Left ventricle myocardium inferior (tissue), 1 donor: ENCODE measurements around the gene STC2. TPM values are rescaled to one million over a fixed set of nuclear protein-coding genes. Genes with fewer than 3 reads are reported as not detected.
A peak's percentile ranks its signal among the peaks of the same experiment; 100 is the strongest.
"Not testable (repeated sequence)": the region's sequence is repeated elsewhere in the genome, so short reads cannot be mapped to it uniquely, and the experiment has no call there.

Experiments used
- DNase-seq: peaks from one replicate; pipeline ENCODE4 v3.0.0-alpha.2; 2020
- H3K27ac ChIP-seq: fragments of 200-600 bp; replicated peaks from 2 replicates; pipeline ENCODE4 v1.8.0; 2021
- H3K27me3 ChIP-seq: fragments of 200-600 bp; 2 replicates; pipeline ENCODE4 v1.8.0; 2021; ENCODE audit warnings: low read depth
- H3K36me3 ChIP-seq: fragments of 200-600 bp; 2 replicates; pipeline ENCODE4 v1.8.0; 2021
- H3K4me1 ChIP-seq: fragments of 200-600 bp; 2 replicates; pipeline ENCODE4 v1.8.0; 2021
- H3K4me3 ChIP-seq: fragments of 200-600 bp; 2 replicates; pipeline ENCODE4 v1.8.0; 2021; ENCODE audit warnings: mild to moderate bottlenecking, moderate library complexity
- H3K9me3 ChIP-seq: fragments of 200-600 bp; replicated peaks from 2 replicates; pipeline ENCODE4 v1.8.0; 2021
- CTCF ChIP-seq: fragments of 200-600 bp; IDR thresholded peaks from 2 replicates; pipeline ENCODE4 v1.8.0; 2021; ENCODE audit warnings: antibody characterized with exemption, mild to moderate bottlenecking, borderline replicate concordance
- intact Hi-C: fragments of 100-400 bp; cut with micrococcal nuclease; formaldehyde crosslinking; loops from one replicate; pipeline ENCODE4 v1.11.0; 2022
- total RNA-seq: library from RNA; stranded (reverse); fragmentation: NEBNext Ultra II Directional; extraction: Animal tissue kit (Norgen Biotek cat#: 25700); gene quantifications from one replicate; pipeline ENCODE4 v1.2.1, GENCODE V29; 2021
- donor health status: DM: no; HTN: yes; CAD: no; lungs with severe emphysema.

STC2 gene
- total RNA-seq, 1 donor from 2014 or later: 12.4 TPM

- H3K27me3 ChIP-seq: peaks cover 45% of the 10 kb centered on the region
- no peak for DNase-seq
Observed at GRCh38 chr5:173290477-173291131, 37.6 kb downstream of the STC2 start.

GRCh38 chr5:173289372-173289771, 38.8 kb downstream of the STC2 start:
- H3K9me3 ChIP-seq: no peaks in the 10 kb centered on the region
- peaks cover 40% of the 10 kb centered on the region for H3K27me3 ChIP-seq
- peaks cover 21% of the 10 kb centered on the region for H3K4me1 ChIP-seq
- DNase-seq: no peak
- no peak overlapping the region for H3K27ac ChIP-seq
- H3K4me3 ChIP-seq: no peak overlapping the region
- no peaks in the 10 kb centered on the region for H3K36me3 ChIP-seq
- no peak for TF ChIP-seq CTCF
- intact Hi-C loops: loop anchor here (10.0 kb wide), 2 partner anchors 125 to 305 kb away; partner anchors contain the start of gene ATP6V0E1

More at GRCh38 chr5:173290477-173291131, 37.6 kb downstream of the STC2 start:
- peak overlapping the region; percentile 44 for H3K27ac ChIP-seq
- intact Hi-C loops: loop anchor here (5.0 kb wide), 1 partner anchor 282 kb away; no protein-coding TSS in a partner anchor
- TF ChIP-seq CTCF: no peak
- no peak overlapping the region for H3K4me3 ChIP-seq
- H3K4me1 ChIP-seq: peaks cover 22% of the 10 kb centered on the region
- H3K36me3 ChIP-seq: no peaks in the 10 kb centered on the region
- H3K9me3 ChIP-seq: no peaks in the 10 kb centered on the region

- Histone ChIP-seq H3K4me1 (peaks cover 19% of the 10 kb centered on the region), H3K9me3 (no peaks in the 10 kb centered on the region), H3K27me3 (peaks cover 44% of the 10 kb centered on the region), H3K4me3 (no peak overlapping the region), H3K36me3 (no peaks in the 10 kb centered on the region), H3K27ac (no peak overlapping the region)
- intact Hi-C loops: loop anchor here (10.0 kb wide), 2 partner anchors 124 to 304 kb away; partner anchors contain the start of gene ATP6V0E1
- no peak for DNase-seq
- no peak for TF ChIP-seq CTCF
Observed at GRCh38 chr5:173288632-173289031, 39.6 kb downstream of the STC2 start.

- Histone ChIP-seq H3K36me3 (no peaks in the 10 kb centered on the region), H3K4me1 (peaks cover 27% of the 10 kb centered on the region), H3K9me3 (no peaks in the 10 kb centered on the region), H3K27ac (no peak overlapping the region), H3K27me3 (peaks cover 57% of the 10 kb centered on the region), H3K4me3 (no peak overlapping the region)
- no peak for TF ChIP-seq CTCF
- intact Hi-C loops: loop anchor here (10.0 kb wide), 2 partner anchors 122 to 302 kb away; partner anchors contain the start of gene ATP6V0E1
- no peak for DNase-seq
Observed at GRCh38 chr5:173287086-173287485, 41.1 kb downstream of the STC2 start.

GRCh38 chr5:173284343-173284958, 43.8 kb downstream of the STC2 start:
- H3K4me3 ChIP-seq, H3K9me3 ChIP-seq, H3K36me3 ChIP-seq, DNase-seq, H3K27ac ChIP-seq: not testable (repeated sequence)
- intact Hi-C loops: loop anchor here (10.0 kb wide), 2 partner anchors 120 to 300 kb away; partner anchors contain the start of gene ATP6V0E1
- H3K4me1 ChIP-seq: peaks cover 22% of the 10 kb centered on the region
- peaks cover 73% of the 10 kb centered on the region for H3K27me3 ChIP-seq
